Stimulated activated CD4-positive, alpha-beta T cell treated with anti-CD3 and anti-CD28 coated beads, Interleukin-1b, Interleukin-23, amount 100 ng/mL, for 24 hours (primary cell): ENCODE data around the gene SPNS3.

Experiments used
- DNase-seq, 4 experiments: peaks; one replicate each; pipeline ENCODE4 v3.0.0-alpha.2; 2020; ENCODE audit warnings: low read depth in 4 of 4, low spot score in 1 of 4

The SPNS3 gene

DNA sequence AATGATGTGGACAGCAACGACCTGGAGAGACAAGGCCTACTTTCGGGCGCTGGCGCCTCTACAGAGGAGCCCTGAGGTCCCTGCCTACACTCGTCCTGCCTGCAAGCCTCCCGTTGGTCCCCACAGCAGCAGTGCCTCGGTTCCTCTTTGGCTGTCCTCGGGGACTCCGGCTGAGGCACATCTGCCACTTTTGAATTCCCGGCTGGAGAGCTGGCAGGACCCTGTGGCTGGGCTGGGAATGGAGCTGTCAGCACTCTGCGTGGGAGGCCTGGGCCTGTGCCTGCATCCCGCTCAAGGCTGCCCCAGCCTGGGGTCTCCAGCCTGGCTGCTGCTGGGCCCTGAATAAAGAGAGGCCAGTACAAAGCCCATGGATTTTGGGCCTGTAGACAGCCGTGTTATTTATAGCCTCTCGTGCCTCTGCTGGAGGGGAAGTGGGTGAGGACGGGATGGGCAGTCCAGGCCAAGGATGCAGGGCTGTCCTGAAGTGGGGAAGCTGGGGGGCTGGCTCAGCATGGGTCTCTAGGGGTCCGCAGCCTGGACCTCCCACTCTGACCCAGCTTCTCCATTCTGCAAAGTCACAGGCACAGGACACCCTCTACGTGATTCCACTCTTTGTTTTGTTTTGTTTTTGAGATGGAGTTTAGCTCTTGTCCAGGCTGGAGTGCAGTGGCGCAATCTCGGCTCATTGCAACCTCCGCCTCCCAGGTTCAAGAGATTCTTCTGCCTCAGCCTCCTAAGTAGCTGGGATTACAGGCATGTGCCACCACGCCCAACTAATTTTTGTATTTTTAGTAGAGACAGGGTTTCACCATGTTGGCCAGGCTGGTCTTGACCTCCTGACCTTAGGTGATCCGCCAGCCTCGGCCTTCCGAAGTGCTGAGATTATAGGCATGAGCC is 54.3 kb downstream of the SPNS3 start:
- no peak for DNase-seq

GRCh38 chr17:4488989-4489595 is 55.4 kb downstream of the SPNS3 start:
- DNase-seq = no peak

DNA sequence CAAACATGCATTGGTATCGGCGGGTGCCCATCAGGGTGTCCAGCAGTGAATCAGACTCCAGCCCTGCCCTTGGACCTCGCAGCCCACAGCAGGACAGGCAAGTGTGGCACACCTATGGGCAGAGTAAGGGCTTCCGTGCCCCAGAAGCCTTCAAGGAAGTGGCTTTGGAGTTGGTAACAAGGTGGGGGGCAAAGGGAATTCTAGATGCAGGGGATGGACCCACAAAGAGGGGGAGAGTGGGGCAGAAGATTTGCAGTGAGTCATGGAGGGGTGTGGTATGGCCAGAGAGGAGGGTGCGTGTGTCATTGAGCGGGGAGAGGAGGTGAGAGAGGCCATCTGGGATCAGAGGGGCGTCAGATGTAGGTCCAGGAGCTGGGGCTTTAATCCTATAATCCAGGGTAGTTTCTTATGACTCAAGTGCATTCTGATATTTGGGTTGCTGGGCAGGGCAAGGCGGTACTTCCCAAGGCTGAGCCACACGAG is 56.4 kb downstream of the SPNS3 start:
- DNase-seq = no peak

DNA sequence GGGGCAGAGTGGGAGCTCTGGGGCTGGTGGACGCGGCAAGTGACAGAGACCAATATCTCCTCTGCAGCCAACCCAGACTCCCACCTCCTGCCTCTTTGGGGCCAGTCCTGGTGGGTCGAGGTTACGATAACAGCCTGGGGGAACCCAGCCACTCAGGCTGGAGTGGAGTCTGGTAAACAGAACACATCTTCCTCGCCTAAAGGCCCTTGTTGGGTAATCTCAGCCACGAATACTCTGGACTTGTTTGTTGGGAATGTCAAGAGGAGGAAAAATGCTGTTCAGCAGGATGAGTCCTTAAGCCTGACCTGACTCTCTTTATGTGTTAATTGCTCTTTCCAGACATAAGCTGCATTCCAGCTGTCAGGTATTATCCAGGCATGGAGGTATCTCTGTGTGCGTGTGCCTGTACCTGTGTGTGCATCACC is 56.9 kb downstream of the SPNS3 start:
- DNase-seq = no peak

DNA sequence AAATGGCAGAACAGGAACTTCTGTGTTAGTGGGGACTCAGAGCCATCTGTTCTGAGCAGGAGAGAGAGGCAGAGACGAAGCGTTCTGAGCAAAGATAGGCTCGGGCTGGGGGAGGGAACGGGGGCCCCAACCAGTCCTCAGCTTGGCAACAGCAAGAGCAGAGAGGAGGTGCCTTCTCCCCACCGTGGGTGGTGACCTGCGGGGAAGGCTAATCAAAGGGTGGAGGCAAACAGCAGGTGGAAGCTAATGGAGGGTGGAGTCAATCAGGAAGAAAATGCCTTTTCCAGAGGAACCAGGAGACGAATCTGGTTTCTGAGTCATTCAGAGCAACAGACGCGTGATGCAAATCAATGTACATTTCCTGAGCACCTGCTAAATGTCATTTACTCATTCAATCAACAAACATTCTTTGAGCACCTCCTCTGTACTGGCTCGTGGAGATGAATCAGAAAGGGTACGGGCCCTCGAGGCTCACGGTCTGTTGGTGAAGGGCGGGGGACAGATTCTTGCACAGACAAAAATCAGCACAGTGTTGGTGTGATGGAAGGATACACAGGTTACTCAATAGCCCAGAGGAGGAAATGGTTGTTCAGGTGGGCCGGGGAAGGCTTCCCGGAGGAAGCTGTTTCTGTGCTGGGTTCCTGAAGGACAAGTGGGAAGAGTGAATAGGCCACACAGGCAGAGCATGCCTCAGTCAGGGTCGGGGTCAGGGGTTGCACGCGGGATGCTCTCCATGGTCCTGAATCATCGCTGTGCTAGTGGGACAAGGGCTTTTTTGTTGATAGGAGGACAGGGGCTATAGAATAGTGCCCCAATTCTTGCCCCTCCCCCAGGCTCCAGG is 59.2 kb downstream of the SPNS3 start:
- DNase-seq = no peak

DNA sequence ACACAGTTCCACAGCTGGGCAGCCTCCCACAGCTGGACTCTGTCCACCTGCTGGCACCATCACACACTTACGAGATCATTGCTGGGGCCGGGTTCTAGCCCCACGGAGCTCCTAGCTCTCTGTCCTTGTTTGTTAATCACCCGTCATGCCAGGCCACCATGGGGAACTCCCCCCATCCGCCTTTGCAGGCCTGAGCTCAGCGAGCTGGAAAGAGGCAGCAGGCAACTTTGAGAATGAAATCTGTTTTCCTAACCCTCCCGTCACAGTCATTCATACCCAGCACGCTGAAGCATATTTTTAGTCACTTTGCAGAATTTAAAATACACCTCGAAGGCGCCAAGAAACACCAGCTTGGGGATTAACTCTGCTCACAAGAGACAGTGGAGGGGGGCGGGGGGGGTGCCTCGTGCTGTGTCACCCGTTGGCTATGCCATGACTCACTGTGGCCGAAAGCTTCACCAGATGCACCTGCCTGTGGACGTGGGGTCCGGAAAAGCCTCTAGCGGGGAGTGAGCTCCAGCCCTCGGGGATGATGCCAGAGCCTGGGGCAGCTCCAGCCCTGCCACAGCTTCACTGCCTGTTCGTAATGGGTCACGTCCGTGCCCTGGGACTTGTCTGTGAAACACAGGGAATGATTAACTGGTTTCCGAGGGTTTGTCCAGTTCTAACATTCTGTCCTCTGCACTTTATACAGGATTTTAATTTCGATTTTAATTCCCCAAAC is 63.5 kb downstream of the SPNS3 start:
- no peak for DNase-seq

- peak; percentile 32 to 51 (median 42) for DNase-seq
Measured at GRCh38 chr17:4498461-4499397, 65.0 kb downstream of the SPNS3 start, which contains the start of gene SPNS2. Gene SPNS2 (plus strand): TSS chr17:4498881. CDS start chr17:4499048, 167 bp downstream.

GRCh38 chr17:4499431-4500190 is 65.9 kb downstream of the SPNS3 start:
- no peak for DNase-seq

GRCh38 chr17:4500191-4500571 is 66.4 kb downstream of the SPNS3 start:
- DNase-seq = no peak

GRCh38 chr17:4501295-4501949 is 67.7 kb downstream of the SPNS3 start:
- DNase-seq = no peak

DNA sequence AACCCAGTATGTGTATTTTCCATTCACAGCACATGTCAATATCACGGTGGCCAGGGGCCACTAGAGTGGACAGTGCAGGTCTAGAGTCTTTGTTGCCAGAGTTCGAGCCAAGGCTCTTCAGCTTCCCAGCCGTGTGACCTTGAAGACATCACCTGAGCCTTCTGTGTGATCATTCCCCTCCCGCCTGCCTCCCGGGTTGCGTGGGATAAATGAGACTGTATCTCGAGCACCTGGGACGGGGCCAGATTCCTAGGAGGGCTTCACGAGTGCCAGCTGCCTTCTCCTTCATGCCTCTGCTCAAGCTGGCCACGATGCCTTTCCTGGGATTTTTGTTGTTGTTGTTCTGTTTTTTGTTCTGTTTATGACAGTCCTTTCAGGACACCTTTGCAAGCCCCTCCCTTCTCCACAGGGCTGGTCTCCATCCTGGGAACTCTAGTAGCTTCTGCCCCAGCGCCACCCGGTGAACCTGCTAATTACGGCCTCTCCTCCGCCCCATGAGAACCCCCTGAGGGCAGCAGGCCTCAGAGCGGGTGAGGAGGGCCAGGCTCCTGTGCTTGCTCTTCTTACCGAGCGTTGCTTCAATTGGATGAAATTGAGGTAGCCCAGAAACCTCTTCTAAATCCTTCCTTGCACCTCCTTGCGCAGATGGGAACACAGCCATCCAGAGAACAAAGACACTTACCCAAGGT is 68.9 kb downstream of the SPNS3 start:
- no peak for DNase-seq

DNA sequence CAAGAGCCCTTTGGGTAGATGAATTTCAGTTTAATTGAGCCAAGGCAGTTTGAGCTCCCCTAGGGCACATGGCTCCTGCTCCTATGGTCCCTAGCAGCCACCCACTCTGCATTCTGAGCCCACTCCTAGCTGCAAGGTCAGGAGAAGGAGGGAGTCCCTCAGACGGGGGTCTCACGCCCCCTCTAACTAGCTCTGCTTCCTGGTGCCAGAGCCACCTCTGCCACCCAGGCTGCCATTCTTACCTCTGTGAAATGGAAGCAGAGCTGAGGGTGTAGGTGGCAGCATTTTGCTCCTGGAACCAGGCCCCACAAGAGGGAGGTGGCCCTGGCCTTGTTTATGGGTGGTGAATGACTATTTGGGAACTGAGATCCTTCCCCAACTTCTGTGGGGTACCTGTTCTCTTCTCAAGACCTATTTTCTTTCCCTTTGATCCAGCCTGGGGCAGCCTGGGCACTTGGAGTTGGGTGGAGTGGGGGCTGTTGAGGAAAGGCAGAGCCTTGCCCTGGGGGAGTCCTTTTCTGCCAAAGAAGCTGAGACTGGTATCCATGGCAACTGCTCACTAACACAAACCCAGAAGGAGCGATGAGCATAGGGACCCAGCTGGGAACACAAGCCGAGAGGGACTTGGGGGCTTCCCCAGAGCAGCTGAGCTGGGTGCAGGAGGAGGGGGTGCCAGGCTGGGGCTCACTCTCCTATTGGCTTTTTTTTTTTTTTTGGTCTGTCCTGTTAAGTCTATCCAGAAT is 69.7 kb downstream of the SPNS3 start:
- no peak for DNase-seq

GRCh38 chr17:4504188-4504587 is 70.4 kb downstream of the SPNS3 start:
- no peak for DNase-seq

DNA sequence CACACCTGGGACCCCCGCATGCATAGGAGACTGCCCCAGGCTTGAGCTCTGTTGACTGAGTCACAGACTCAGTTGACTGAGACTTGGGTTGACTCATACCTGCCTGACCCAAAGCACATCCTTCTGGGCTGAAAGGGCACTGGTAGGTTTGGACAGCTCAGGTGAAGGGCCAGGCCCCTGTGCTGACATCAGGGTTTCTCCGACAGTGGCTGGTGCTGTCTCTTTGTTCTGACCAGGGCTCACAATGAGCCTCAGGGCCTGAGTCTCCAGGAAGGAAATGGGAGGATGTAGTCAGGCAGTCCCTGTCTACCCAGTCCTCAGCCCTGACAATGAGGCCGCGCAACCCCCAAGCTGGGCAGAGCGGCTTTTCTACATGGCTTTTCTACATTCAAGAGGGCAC is 71.4 kb downstream of the SPNS3 start:
- DNase-seq = no peak

DNA sequence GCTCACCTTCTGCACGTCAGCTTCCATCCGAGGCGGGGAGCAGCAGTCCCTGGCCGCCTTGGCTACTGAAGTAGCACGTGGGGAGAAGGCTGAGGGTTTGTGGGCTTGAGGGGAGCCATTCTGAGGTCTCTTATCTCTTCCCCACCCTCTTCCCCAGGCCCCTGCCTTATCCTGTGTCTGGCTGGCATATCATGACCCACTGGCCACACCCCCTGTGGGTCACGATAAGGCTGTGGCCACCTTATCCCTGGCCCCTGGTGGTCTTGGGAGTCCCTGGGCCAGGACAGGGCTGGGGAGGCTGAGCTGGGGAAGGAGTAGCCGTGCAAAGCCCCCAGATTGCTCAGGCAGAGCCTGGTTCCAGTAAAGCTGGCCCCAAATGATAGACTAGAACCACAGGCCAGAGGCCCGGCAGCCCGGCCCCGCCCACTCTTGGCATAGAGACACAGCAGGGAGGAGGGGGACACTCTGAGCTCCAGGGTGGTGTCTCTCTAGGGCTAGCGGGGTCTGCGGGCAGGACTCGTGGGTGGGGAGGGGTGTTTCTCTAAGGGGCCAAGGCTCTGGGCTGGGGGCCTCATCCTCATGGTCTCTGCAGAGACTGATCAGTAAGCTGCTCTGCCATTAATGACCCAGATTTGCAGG is 72.6 kb downstream of the SPNS3 start:
- no peak for DNase-seq

- no peak for DNase-seq
Measured at GRCh38 chr17:4506892-4507291, 73.2 kb downstream of the SPNS3 start.
